CD4-positive, CD25-positive, alpha-beta regulatory T cell (primary cell): ENCODE results near the gene DPM3. TPM values are rescaled to one million over a fixed set of nuclear protein-coding genes. Genes with fewer than 3 reads are reported as not detected.

Experiments
- ATAC-seq, 2 donors: fragments of 150-1000 bp; cut with Tn5 transposase; one replicate each; pipeline ENCODE4 v1.10.0; 2021; ENCODE audit warnings: low read depth in 2 of 2, moderate number of reproducible peaks in 2 of 2, moderate library complexity in 1 of 2
- DNase-seq, 3 donors: peaks; one replicate each; pipeline versions ENCODE4 v3.0.0 to v3.0.0-alpha.2; 2012 to 2022; ENCODE audit warnings: mixed read lengths in 1 of 3
- H3K27ac ChIP-seq: one replicate; pipeline ENCODE4 v1.7.0; 2013; ENCODE audit warnings: mild to moderate bottlenecking, low read length; ENCODE audit not compliant: insufficient read depth, poor library complexity, severe bottlenecking
- H3K27me3 ChIP-seq: one replicate; pipeline ENCODE4 v1.7.0; 2013; ENCODE audit warnings: low read length; ENCODE audit not compliant: control insufficient read depth, insufficient read depth
- H3K36me3 ChIP-seq: one replicate; pipeline ENCODE4 v1.7.0; 2013; ENCODE audit warnings: mild to moderate bottlenecking, low read length, moderate library complexity; ENCODE audit not compliant: control insufficient read depth, insufficient read depth
- H3K4me1 ChIP-seq: 2 replicates; pipeline ENCODE4 v1.7.0; 2013; ENCODE audit warnings: mild to moderate bottlenecking, low read length; ENCODE audit not compliant: insufficient read depth, control insufficient read depth, poor library complexity, severe bottlenecking
- H3K4me3 ChIP-seq: one replicate; pipeline ENCODE4 v1.7.0; 2013; ENCODE audit warnings: low read depth, mild to moderate bottlenecking, low read length, moderate library complexity
- H3K9me3 ChIP-seq, 2 experiments: 1 replicate in 1 of 2; 2 replicates in 1 of 2; pipeline ENCODE4 v1.7.0; 2013; ENCODE audit warnings: low read length in 2 of 2, mild to moderate bottlenecking in 1 of 2, moderate library complexity in 1 of 2; ENCODE audit not compliant: control insufficient read depth in 2 of 2
- H3K27ac Mint-ChIP-seq, 3 donors: one replicate each; pipeline ENCODE4 v1.8.0; 2020 to 2022; ENCODE audit warnings: mild to moderate bottlenecking in 3 of 3, mixed read lengths in 3 of 3, moderate library complexity in 2 of 3
- H3K27me3 Mint-ChIP-seq: one replicate; pipeline ENCODE4 v1.8.0; 2022; ENCODE audit warnings: mild to moderate bottlenecking, mixed read lengths
- H3K36me3 Mint-ChIP-seq: one replicate; pipeline ENCODE4 v1.8.0; 2020; ENCODE audit warnings: mixed read lengths
- H3K4me1 Mint-ChIP-seq, 4 donors: one replicate each; pipeline ENCODE4 v1.8.0; 2020 to 2022; ENCODE audit warnings: mixed read lengths in 4 of 4, mild to moderate bottlenecking in 1 of 4
- H3K4me3 Mint-ChIP-seq, 4 donors: one replicate each; pipeline ENCODE4 v1.8.0; 2020 to 2022; ENCODE audit warnings: mild to moderate bottlenecking in 4 of 4, mixed read lengths in 4 of 4, moderate library complexity in 3 of 4
- H3K9me3 Mint-ChIP-seq, 7 donors: one replicate each; pipeline ENCODE4 v1.8.0; 2020 to 2022; ENCODE audit warnings: mixed read lengths in 7 of 7, mild to moderate bottlenecking in 3 of 7, moderate library complexity in 2 of 7
- polyA plus RNA-seq, 4 donors: library from polyadenylated mRNA; unstranded; fragments of 300-500 nt; fragmentation: Illumina TruSeq; gene quantifications; one replicate each; pipeline ENCODE4 v1.2.3, GENCODE V29; 2021
- total RNA-seq: library from RNA; stranded (reverse); gene quantifications from one replicate; pipeline ENCODE4 v1.2.3, GENCODE V29; 2022

Gene DPM3
- total and polyA plus RNA-seq, 5 donors from 2014 or later: 28.1 to 116 (median 101) TPM

GRCh38 chr1:155107309-155108264, 32.7 kb downstream of the DPM3 start:
- no peak overlapping the region for H3K27ac Mint-ChIP-seq
- ATAC-seq: no peak

DNA sequence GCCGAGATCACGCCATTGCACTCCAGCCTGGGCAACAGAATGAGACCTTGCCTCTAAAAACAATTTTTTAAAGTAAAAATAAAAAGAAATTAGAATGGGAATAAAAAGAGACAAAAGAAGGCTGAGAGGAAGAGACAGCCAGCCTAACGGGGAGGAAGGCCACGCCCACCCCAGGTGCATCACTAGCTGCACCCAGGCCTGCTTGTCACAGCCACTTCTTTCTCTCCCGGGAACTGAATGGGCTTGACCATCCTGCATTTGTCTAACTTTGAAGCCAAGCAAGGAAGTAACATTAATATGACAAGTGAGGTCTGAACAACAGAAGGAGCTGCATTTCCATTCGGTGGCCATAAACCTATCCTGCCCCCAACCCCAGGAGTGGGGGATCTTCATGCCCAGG, 33.5 kb downstream of the DPM3 start:
- ATAC-seq (no peak), DNase-seq (no peak)
- peaks cover 34% of the 10 kb centered on the region for H3K27me3 Mint-ChIP-seq
- no peak overlapping the region for H3K4me3 Mint-ChIP-seq
- no peaks in the 10 kb centered on the region for H3K9me3 ChIP-seq
- no peaks in the 10 kb centered on the region for H3K27me3 ChIP-seq
- no peaks in the 10 kb centered on the region for H3K4me1 Mint-ChIP-seq
- no peak overlapping the region for H3K27ac Mint-ChIP-seq
- H3K4me3 ChIP-seq: no peak overlapping the region
- no peaks in the 10 kb centered on the region for H3K9me3 Mint-ChIP-seq
- no peak overlapping the region for H3K27ac ChIP-seq
- H3K4me1 ChIP-seq: no peaks in the 10 kb centered on the region
- H3K36me3 Mint-ChIP-seq: no peaks in the 10 kb centered on the region
- H3K36me3 ChIP-seq: no peaks in the 10 kb centered on the region

More at GRCh38 chr1:155107309-155108264, 32.7 kb downstream of the DPM3 start:
- Histone ChIP-seq H3K4me3 (no peak overlapping the region), H3K4me1 (no peaks in the 10 kb centered on the region), H3K27ac (no peak overlapping the region), H3K36me3 (no peaks in the 10 kb centered on the region), H3K27me3 (no peaks in the 10 kb centered on the region), H3K9me3 (no peaks in the 10 kb centered on the region)
- Mint-ChIP-seq H3K4me1 (no peaks in the 10 kb centered on the region), H3K9me3 (no peaks in the 10 kb centered on the region), H3K36me3 (no peaks in the 10 kb centered on the region), H3K27me3 (peaks cover 30% of the 10 kb centered on the region), H3K4me3 (no peak overlapping the region)
- DNase-seq: no peak

GRCh38 chr1:155105604-155106011, 34.7 kb downstream of the DPM3 start:
- no peak overlapping the region for H3K4me3 Mint-ChIP-seq
- Histone ChIP-seq H3K36me3 (no peaks in the 10 kb centered on the region), H3K27ac (no peak overlapping the region), H3K4me1 (no peaks in the 10 kb centered on the region), H3K9me3 (no peaks in the 10 kb centered on the region), H3K4me3 (no peak overlapping the region), H3K27me3 (no peaks in the 10 kb centered on the region)
- H3K27me3 Mint-ChIP-seq: peaks cover 34% of the 10 kb centered on the region
- no peak overlapping the region for H3K27ac Mint-ChIP-seq
- ATAC-seq: no peak
- DNase-seq: no peak
- H3K4me1 Mint-ChIP-seq: no peaks in the 10 kb centered on the region
- no peaks in the 10 kb centered on the region for H3K36me3 Mint-ChIP-seq
- no peaks in the 10 kb centered on the region for H3K9me3 Mint-ChIP-seq

- Histone ChIP-seq H3K4me1 (no peaks in the 10 kb centered on the region), H3K27me3 (no peaks in the 10 kb centered on the region), H3K36me3 (no peaks in the 10 kb centered on the region), H3K27ac (no peak overlapping the region), H3K9me3 (no peaks in the 10 kb centered on the region), H3K4me3 (no peak overlapping the region)
- DNase-seq (no peak), ATAC-seq (no peak)
- Mint-ChIP-seq H3K27me3 (peaks cover 27% of the 10 kb centered on the region), H3K4me1 (no peaks in the 10 kb centered on the region), H3K9me3 (no peaks in the 10 kb centered on the region), H3K4me3 (no peak overlapping the region), H3K27ac (no peak overlapping the region), H3K36me3 (no peaks in the 10 kb centered on the region)
These were observed 35.5 kb downstream of the DPM3 start for GRCh38 chr1:155104605-155105534.

DNA sequence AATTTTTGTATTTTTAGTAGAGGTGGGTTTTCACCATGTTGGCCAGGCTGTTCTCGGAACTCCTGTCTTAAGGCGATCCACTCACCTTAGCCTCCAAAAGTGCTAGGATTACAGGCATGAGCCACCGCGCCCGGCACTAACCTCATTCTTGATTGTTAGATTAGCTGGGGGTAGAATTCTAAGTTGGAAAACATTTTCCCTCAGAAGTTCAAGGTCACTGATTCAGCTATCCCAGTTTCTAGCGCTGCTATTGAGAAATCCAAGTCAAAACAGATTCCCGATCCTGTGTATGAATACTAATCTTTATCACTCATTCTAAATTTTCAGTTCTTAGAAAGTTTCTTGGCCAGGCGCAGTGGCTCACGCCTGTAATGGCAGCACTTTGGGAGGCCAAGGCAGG, 37.0 kb downstream of the DPM3 start:
- Mint-ChIP-seq H3K27me3 (peaks cover 30% of the 10 kb centered on the region), H3K36me3 (no peaks in the 10 kb centered on the region), H3K9me3 (no peaks in the 10 kb centered on the region), H3K4me3 (no peak overlapping the region), H3K27ac (no peak overlapping the region), H3K4me1 (no peaks in the 10 kb centered on the region)
- no peak for DNase-seq
- no peaks in the 10 kb centered on the region for H3K27me3 ChIP-seq
- no peaks in the 10 kb centered on the region for H3K9me3 ChIP-seq
- no peaks in the 10 kb centered on the region for H3K36me3 ChIP-seq
- no peaks in the 10 kb centered on the region for H3K4me1 ChIP-seq
- no peak for ATAC-seq
- H3K4me3 ChIP-seq: no peak overlapping the region
- H3K27ac ChIP-seq: no peak overlapping the region

GRCh38 chr1:155099331-155099730, 41.0 kb downstream of the DPM3 start:
- no peak for ATAC-seq
- Mint-ChIP-seq H3K4me3 (no peak overlapping the region), H3K9me3 (no peaks in the 10 kb centered on the region), H3K4me1 (no peaks in the 10 kb centered on the region), H3K36me3 (no peaks in the 10 kb centered on the region), H3K27me3 (peaks cover 28% of the 10 kb centered on the region), H3K27ac (no peak overlapping the region)
- Histone ChIP-seq H3K4me1 (no peaks in the 10 kb centered on the region), H3K36me3 (no peaks in the 10 kb centered on the region), H3K4me3 (no peak overlapping the region), H3K27me3 (peaks cover 4% of the 10 kb centered on the region), H3K27ac (no peak overlapping the region), H3K9me3 (no peaks in the 10 kb centered on the region)
- DNase-seq: no peak

DNA sequence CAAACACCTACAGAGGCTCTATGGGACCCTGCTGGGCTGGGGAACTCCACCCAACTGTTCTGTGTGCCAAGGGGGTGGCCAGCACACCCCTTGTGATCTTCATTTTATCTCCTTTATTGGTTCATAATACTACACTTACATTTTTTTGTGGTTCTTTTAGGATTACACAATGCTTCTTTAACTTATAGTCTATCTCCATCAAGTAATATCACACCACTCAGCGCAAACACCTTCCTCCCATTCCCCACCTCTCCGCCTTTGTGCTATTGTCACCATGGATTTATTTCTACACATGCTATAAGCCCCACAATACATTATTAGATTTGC, 45.7 kb downstream of the DPM3 start:
- DNase-seq (no peak), ATAC-seq (no peak)
- Mint-ChIP-seq H3K27me3 (peaks cover 33% of the 10 kb centered on the region), H3K27ac (no peak overlapping the region), H3K36me3 (no peaks in the 10 kb centered on the region), H3K9me3 (no peaks in the 10 kb centered on the region), H3K4me3 (no peak overlapping the region), H3K4me1 (peaks cover 0 to 6% (median 2%) of the 10 kb centered on the region in 4 donors)
- no peak overlapping the region for H3K4me3 ChIP-seq
- no peaks in the 10 kb centered on the region for H3K4me1 ChIP-seq
- peaks cover 4% of the 10 kb centered on the region for H3K27me3 ChIP-seq
- no peaks in the 10 kb centered on the region for H3K36me3 ChIP-seq
- H3K27ac ChIP-seq: no peak overlapping the region
- no peaks in the 10 kb centered on the region for H3K9me3 ChIP-seq
